GM19463 (cell line): ENCODE results near the gene CUBN.

ENCODE experiments used
- ATAC-seq: cut with Tn5 transposase; IDR thresholded peaks from one replicate; pipeline ENCODE4 v1.9.1; 2021; ENCODE audit warnings: mild to moderate bottlenecking, moderate library complexity; ENCODE audit not compliant: unreplicated experiment

CUBN gene

GRCh38 chr10:16890691-16891090 is 238.9 kb downstream of the CUBN start:
- ATAC-seq, result no peak

- no peak for ATAC-seq
Observed at GRCh38 chr10:16887565-16887964, 242.0 kb downstream of the CUBN start.

- ATAC-seq, result no peak
Observed at GRCh38 chr10:16886031-16886430, 243.6 kb downstream of the CUBN start.

- ATAC-seq, result no peak
Observed at GRCh38 chr10:16884497-16884896, 245.1 kb downstream of the CUBN start.

GRCh38 chr10:16883084-16883483 is 246.5 kb downstream of the CUBN start:
- ATAC-seq, result no peak

- ATAC-seq, result no peak
Observed at GRCh38 chr10:16870331-16870730, 259.3 kb downstream of the CUBN start.

- ATAC-seq, result no peak
Observed at GRCh38 chr10:16867990-16868389, 261.6 kb downstream of the CUBN start.

- no peak for ATAC-seq
Observed at GRCh38 chr10:16867556-16867955, 262.1 kb downstream of the CUBN start.

- no peak for ATAC-seq
Observed at GRCh38 chr10:16866541-16867275, 262.9 kb downstream of the CUBN start.

- ATAC-seq, result no peak
Observed at GRCh38 chr10:16865766-16866165, 263.8 kb downstream of the CUBN start.

- ATAC-seq, result no peak
Observed at GRCh38 chr10:16863766-16864165, 265.8 kb downstream of the CUBN start.

GRCh38 chr10:16857419-16857818 is 272.2 kb downstream of the CUBN start:
- ATAC-seq, result no peak

- no peak for ATAC-seq
Observed at GRCh38 chr10:16856567-16856966, 273.0 kb downstream of the CUBN start.

- ATAC-seq, result no peak
Observed at GRCh38 chr10:16856092-16856491, 273.5 kb downstream of the CUBN start.

GRCh38 chr10:16854623-16855022 is 275.0 kb downstream of the CUBN start:
- ATAC-seq, result no peak

- no peak for ATAC-seq
Observed at GRCh38 chr10:16853809-16854208, 275.8 kb downstream of the CUBN start.

GRCh38 chr10:16853201-16853600 is 276.4 kb downstream of the CUBN start:
- ATAC-seq, result no peak

- no peak for ATAC-seq
Observed at GRCh38 chr10:16852624-16853023, 277.0 kb downstream of the CUBN start.

- no peak for ATAC-seq
Observed at GRCh38 chr10:16848562-16849154, 281.0 kb downstream of the CUBN start.

GRCh38 chr10:16847644-16848043 is 282.0 kb downstream of the CUBN start:
- ATAC-seq, result no peak

- no peak for ATAC-seq
Observed at GRCh38 chr10:16845248-16845647, 284.4 kb downstream of the CUBN start.

GRCh38 chr10:16843252-16843870 is 286.2 kb downstream of the CUBN start:
- ATAC-seq, result peak; percentile 50
